Fibroblast of lung (primary cell): ENCODE measurements around the gene RABEPK.

Experiments
- CTCF ChIP-seq, 2 donors: IDR thresholded peaks in 1 of 2; conservative IDR thresholded peaks in 1 of 2; 1 replicate in 1 of 2; 2 replicates in 1 of 2; pipeline ENCODE4 v1.5.1; 2011 to 2012; ENCODE audit warnings: low read length in 2 of 2, control low read depth in 1 of 2, inconsistent platforms in 1 of 2, low read depth in 1 of 2, mild to moderate bottlenecking in 1 of 2
- EZH2 ChIP-seq: IDR thresholded peaks from 2 replicates; pipeline ENCODE4 v1.5.1; 2012; ENCODE audit warnings: low read length, control low read depth, mild to moderate bottlenecking; ENCODE audit errors: missing control alignments

GRCh38 chr9:125200216-125201047 lies at the start of gene RABEPK:
- TF ChIP-seq CTCF (conservative IDR thresholded peaks at IDR 0.05 in 1 of 2, IDR thresholded peaks at IDR 0.05 in 1 of 2; ENCODE audit: low read depth in 1 of 2, low read length in 2 of 2) (no peak), EZH2 (no peak)
